K562 (cell line): Measurements from ENCODE around the gene SARS1. TPM values are rescaled to one million over a fixed set of nuclear protein-coding genes. Genes with fewer than 3 reads are reported as not detected.

Source experiments
- polyA plus RNA-seq, 8 experiments: library from polyadenylated mRNA; depleted of rRNA in 4 of 8; stranded (reverse) in 5 of 8; unstranded in 3 of 8; fragments of >200 nt; fragmentation: Nextera tagmentation in 2 of 8; fragmentation: Illumina TruSeq in 1 of 8; extraction: Ambion mirVana in 2 of 8; extraction: Trizol in 1 of 8; gene quantifications; 2 replicates each; pipeline versions ENCODE4 v1.2.1 to v1.2.3, GENCODE V29; 2011 to 2014; ENCODE audit warnings: inconsistent platforms in 1 of 8, missing spikeins in 1 of 8
- total RNA-seq, 7 experiments: library from RNA; depleted of rRNA in 6 of 7; stranded (reverse); fragments of >200 nt in 6 of 7; fragmentation: Illumina TruSeq in 2 of 7; extraction: Trizol in 2 of 7; gene quantifications; 2 replicates each; pipeline versions ENCODE4 v1.2.1 to v1.2.3, GENCODE V29; 2011 to 2021; ENCODE audit warnings: low replicate concordance in 1 of 7

The SARS1 gene
- total and polyA plus RNA-seq, 9 of the 15 experiments (the other 6 are each of a cell fraction or from before 2014, with no cell fraction given): 221 to 623 (median 254) TPM

Other genes with a start within 250 kb of the SARS1 start
Only the 7 nearest of the 9 such genes appear.
- gene WDR47, start 171.8 kb upstream of the SARS1 start, total RNA-seq (2014; rRNA removed): 3.5 and 3.8 TPM in 2 replicates
- 6.1 and 6.8 TPM in 2 replicates for gene WDR47, start 171.8 kb upstream of the SARS1 start, total RNA-seq (2014; rRNA removed; fragmentation: Illumina TruSeq; extraction: Trizol)
- 6.6 and 6.7 TPM in 2 replicates for gene WDR47, start 171.8 kb upstream of the SARS1 start, total RNA-seq (2015; rRNA removed; fragmentation: Illumina TruSeq; extraction: Trizol)
- gene WDR47, start 171.8 kb upstream of the SARS1 start, total RNA-seq (2021): 6.1 and 9.6 TPM in 2 replicates
- gene WDR47, start 171.8 kb upstream of the SARS1 start, polyA plus RNA-seq (2011; rRNA removed): 8.8 and 10.1 TPM in 2 replicates
- 4.5 and 4.9 TPM in 2 replicates for gene WDR47, start 171.8 kb upstream of the SARS1 start, polyA plus RNA-seq (2014; fragmentation: Illumina TruSeq; extraction: Trizol)
- gene WDR47, start 171.8 kb upstream of the SARS1 start, polyA plus RNA-seq (2014; fragmentation: Nextera tagmentation; extraction: Ambion mirVana): 1 to 10 TPM; 1.3 to 2.0 TPM
- gene WDR47, start 171.8 kb upstream of the SARS1 start, polyA plus RNA-seq (2014; rRNA removed): 3.9 and 4.0 TPM in 2 replicates
- 22.9 and 26.6 TPM in 2 replicates for gene TAF13, start 137.9 kb upstream of the SARS1 start, total RNA-seq (2014; rRNA removed)
- gene TAF13, start 137.9 kb upstream of the SARS1 start, total RNA-seq (2014; rRNA removed; fragmentation: Illumina TruSeq; extraction: Trizol): 77.2 and 85.1 TPM in 2 replicates
- 49.2 and 52.1 TPM in 2 replicates for gene TAF13, start 137.9 kb upstream of the SARS1 start, total RNA-seq (2015; rRNA removed; fragmentation: Illumina TruSeq; extraction: Trizol)
- 35.3 and 39.4 TPM in 2 replicates for gene TAF13, start 137.9 kb upstream of the SARS1 start, total RNA-seq (2021)
- gene TAF13, start 137.9 kb upstream of the SARS1 start, polyA plus RNA-seq (2011; rRNA removed): 35.9 and 61.5 TPM in 2 replicates
- 46.7 and 57.6 TPM in 2 replicates for gene TAF13, start 137.9 kb upstream of the SARS1 start, polyA plus RNA-seq (2014; fragmentation: Illumina TruSeq; extraction: Trizol)
- 10 to 100 TPM; 14.9 to 21.0 TPM for gene TAF13, start 137.9 kb upstream of the SARS1 start, polyA plus RNA-seq (2014; fragmentation: Nextera tagmentation; extraction: Ambion mirVana)
- 38.7 and 39.6 TPM in 2 replicates for gene TAF13, start 137.9 kb upstream of the SARS1 start, polyA plus RNA-seq (2014; rRNA removed)
- gene TMEM167B, start 123.2 kb upstream of the SARS1 start, total RNA-seq (2014; rRNA removed): 17.2 and 25.8 TPM in 2 replicates
- 32.2 and 38.2 TPM in 2 replicates for gene TMEM167B, start 123.2 kb upstream of the SARS1 start, total RNA-seq (2014; rRNA removed; fragmentation: Illumina TruSeq; extraction: Trizol)
- gene TMEM167B, start 123.2 kb upstream of the SARS1 start, total RNA-seq (2015; rRNA removed; fragmentation: Illumina TruSeq; extraction: Trizol): 29.0 and 33.4 TPM in 2 replicates
- 34.1 and 35.6 TPM in 2 replicates for gene TMEM167B, start 123.2 kb upstream of the SARS1 start, total RNA-seq (2021)
- gene TMEM167B, start 123.2 kb upstream of the SARS1 start, polyA plus RNA-seq (2011; rRNA removed): 26.0 and 26.7 TPM in 2 replicates
- 35.2 and 36.4 TPM in 2 replicates for gene TMEM167B, start 123.2 kb upstream of the SARS1 start, polyA plus RNA-seq (2014; fragmentation: Illumina TruSeq; extraction: Trizol)
- 10 to 100 TPM; 25.0 to 36.3 TPM for gene TMEM167B, start 123.2 kb upstream of the SARS1 start, polyA plus RNA-seq (2014; fragmentation: Nextera tagmentation; extraction: Ambion mirVana)
- 17.2 and 26.5 TPM in 2 replicates for gene TMEM167B, start 123.2 kb upstream of the SARS1 start, polyA plus RNA-seq (2014; rRNA removed)
- 0.09 TPM in 1 of 2 replicates, not detected in the other for gene ELAPOR1, start 99.8 kb upstream of the SARS1 start, total RNA-seq (2014; rRNA removed)
- 0.03 and 0.25 TPM in 2 replicates for gene ELAPOR1, start 99.8 kb upstream of the SARS1 start, total RNA-seq (2014; rRNA removed; fragmentation: Illumina TruSeq; extraction: Trizol)
- 0.04 and 0.07 TPM in 2 replicates for gene ELAPOR1, start 99.8 kb upstream of the SARS1 start, total RNA-seq (2015; rRNA removed; fragmentation: Illumina TruSeq; extraction: Trizol)
- gene ELAPOR1, start 99.8 kb upstream of the SARS1 start, total RNA-seq (2021): 0.20 and 0.38 TPM in 2 replicates
- gene ELAPOR1, start 99.8 kb upstream of the SARS1 start, polyA plus RNA-seq (2011; rRNA removed): 0.11 and 0.14 TPM in 2 replicates
- gene ELAPOR1, start 99.8 kb upstream of the SARS1 start, polyA plus RNA-seq (2014; fragmentation: Illumina TruSeq; extraction: Trizol): 0.18 and 0.46 TPM in 2 replicates
- under 1 TPM; 0.17 to 0.21 TPM for gene ELAPOR1, start 99.8 kb upstream of the SARS1 start, polyA plus RNA-seq (2014; fragmentation: Nextera tagmentation; extraction: Ambion mirVana)
- gene ELAPOR1, start 99.8 kb upstream of the SARS1 start, polyA plus RNA-seq (2014; rRNA removed): 0.15 and 1.2 TPM in 2 replicates
- gene CELSR2, start 35.6 kb downstream of the SARS1 start, total RNA-seq (2014; rRNA removed): 4.1 and 5.9 TPM in 2 replicates
- 2.7 and 3.0 TPM in 2 replicates for gene CELSR2, start 35.6 kb downstream of the SARS1 start, total RNA-seq (2014; rRNA removed; fragmentation: Illumina TruSeq; extraction: Trizol)
- 4.2 and 5.0 TPM in 2 replicates for gene CELSR2, start 35.6 kb downstream of the SARS1 start, total RNA-seq (2015; rRNA removed; fragmentation: Illumina TruSeq; extraction: Trizol)
- gene CELSR2, start 35.6 kb downstream of the SARS1 start, total RNA-seq (2021): 19.1 and 21.9 TPM in 2 replicates
- gene CELSR2, start 35.6 kb downstream of the SARS1 start, polyA plus RNA-seq (2011; rRNA removed): 7.2 and 8.2 TPM in 2 replicates
- gene CELSR2, start 35.6 kb downstream of the SARS1 start, polyA plus RNA-seq (2014; fragmentation: Illumina TruSeq; extraction: Trizol): 14.1 and 15.3 TPM in 2 replicates
- under 1 TPM; 0.31 to 0.86 TPM for gene CELSR2, start 35.6 kb downstream of the SARS1 start, polyA plus RNA-seq (2014; fragmentation: Nextera tagmentation; extraction: Ambion mirVana)
- 9.0 and 10.2 TPM in 2 replicates for gene CELSR2, start 35.6 kb downstream of the SARS1 start, polyA plus RNA-seq (2014; rRNA removed)
- 52.2 and 64.0 TPM in 2 replicates for gene PSRC1, start 69.2 kb downstream of the SARS1 start, total RNA-seq (2014; rRNA removed)
- gene PSRC1, start 69.2 kb downstream of the SARS1 start, total RNA-seq (2014; rRNA removed; fragmentation: Illumina TruSeq; extraction: Trizol): 27.9 and 28.7 TPM in 2 replicates
- 34.7 and 37.0 TPM in 2 replicates for gene PSRC1, start 69.2 kb downstream of the SARS1 start, total RNA-seq (2015; rRNA removed; fragmentation: Illumina TruSeq; extraction: Trizol)
- gene PSRC1, start 69.2 kb downstream of the SARS1 start, total RNA-seq (2021): 51.8 and 55.4 TPM in 2 replicates
- 39.3 and 59.5 TPM in 2 replicates for gene PSRC1, start 69.2 kb downstream of the SARS1 start, polyA plus RNA-seq (2011; rRNA removed)
- 41.8 and 49.7 TPM in 2 replicates for gene PSRC1, start 69.2 kb downstream of the SARS1 start, polyA plus RNA-seq (2014; fragmentation: Illumina TruSeq; extraction: Trizol)
- gene PSRC1, start 69.2 kb downstream of the SARS1 start, polyA plus RNA-seq (2014; fragmentation: Nextera tagmentation; extraction: Ambion mirVana): 1 to 10 TPM; 6.5 to 7.9 TPM
- gene PSRC1, start 69.2 kb downstream of the SARS1 start, polyA plus RNA-seq (2014; rRNA removed): 56.1 and 65.2 TPM in 2 replicates
- gene MYBPHL, start 93.1 kb downstream of the SARS1 start, total RNA-seq (2014; rRNA removed): 0.49 and 0.50 TPM in 2 replicates
- gene MYBPHL, start 93.1 kb downstream of the SARS1 start, total RNA-seq (2014; rRNA removed; fragmentation: Illumina TruSeq; extraction: Trizol): 0.33 and 0.57 TPM in 2 replicates
- 0.15 and 0.22 TPM in 2 replicates for gene MYBPHL, start 93.1 kb downstream of the SARS1 start, total RNA-seq (2015; rRNA removed; fragmentation: Illumina TruSeq; extraction: Trizol)
- gene MYBPHL, start 93.1 kb downstream of the SARS1 start, total RNA-seq (2021): 0.34 and 0.66 TPM in 2 replicates
- gene MYBPHL, start 93.1 kb downstream of the SARS1 start, polyA plus RNA-seq (2011; rRNA removed): 0.60 and 1.9 TPM in 2 replicates
- gene MYBPHL, start 93.1 kb downstream of the SARS1 start, polyA plus RNA-seq (2014; fragmentation: Illumina TruSeq; extraction: Trizol): 0.22 and 0.36 TPM in 2 replicates
- gene MYBPHL, start 93.1 kb downstream of the SARS1 start, polyA plus RNA-seq (2014; fragmentation: Nextera tagmentation; extraction: Ambion mirVana): under 1 TPM; 0.20 TPM
- gene MYBPHL, start 93.1 kb downstream of the SARS1 start, polyA plus RNA-seq (2014; rRNA removed): 0.08 and 0.45 TPM in 2 replicates